Peyer's patch (tissue), 4 donors: Measurements from ENCODE around the gene PPP6R3. TPM values are rescaled to one million over a fixed set of nuclear protein-coding genes. Genes with fewer than 3 reads are reported as not detected.

ENCODE experiments used
- DNase-seq, 3 donors: peaks; one replicate each; pipeline ENCODE4 v3.0.0-alpha.2; 2017 to 2019
- H3K27ac ChIP-seq, 4 donors: fragments of 200-600 bp; sonication (generic); one replicate each; pipeline ENCODE4 v1.5.1; 2016 to 2019
- H3K27me3 ChIP-seq, 2 donors: fragments of 200-600 bp; sonication (generic); one replicate each; pipeline ENCODE4 v1.5.1; 2019
- H3K36me3 ChIP-seq, 3 donors: fragments of 200-600 bp; sonication (generic); one replicate each; pipeline ENCODE4 v1.5.1; 2016 to 2019
- H3K4me1 ChIP-seq, 4 donors: fragments of 200-600 bp; sonication (generic); one replicate each; pipeline ENCODE4 v1.5.1; 2016 to 2019
- H3K4me3 ChIP-seq, 4 donors: fragments of 200-600 bp; sonication (generic); 1 replicate in 3 of 4; 2 replicates in 1 of 4; pipeline ENCODE4 v1.5.1; 2016 to 2019; ENCODE audit warnings: mild to moderate bottlenecking in 1 of 4
- H3K9me3 ChIP-seq, 4 donors: fragments of 200-600 bp; sonication (generic); one replicate each; pipeline ENCODE4 v1.5.1; 2016 to 2019; ENCODE audit warnings: mild to moderate bottlenecking in 1 of 4
- CTCF ChIP-seq, 6 experiments: fragments of 450-650 bp in 4 of 6; fragments of 200-600 bp in 2 of 6; sonication (generic) in 1 of 6; IDR thresholded peaks; one replicate each; pipeline ENCODE4 v1.5.1; 2017 to 2019; ENCODE audit warnings: antibody characterized with exemption in 6 of 6, mild to moderate bottlenecking in 3 of 6, moderate library complexity in 1 of 6
- POLR2A ChIP-seq, 2 donors: fragments of 450-650 bp; IDR thresholded peaks; one replicate each; pipeline ENCODE4 v1.5.1; 2017; ENCODE audit warnings: antibody characterized with exemption in 2 of 2, mild to moderate bottlenecking in 2 of 2, moderate library complexity in 2 of 2
- total RNA-seq, 4 donors: library from RNA; depleted of rRNA; stranded (reverse); fragments of >200 nt; gene quantifications; one replicate each; pipeline ENCODE4 v1.1.0, GENCODE V29; 2016

Gene PPP6R3
- total RNA-seq, 4 donors from 2014 or later, result 130 to 282 (median 156) TPM

GRCh38 chr11:68424101-68424632 is 36.4 kb upstream of the PPP6R3 start:
- no peaks in the 10 kb centered on the region for H3K4me1 ChIP-seq
- peaks cover 0 to 75% (median 0%) of the 10 kb centered on the region in 3 donors for H3K36me3 ChIP-seq
- H3K4me3 ChIP-seq, result no peak overlapping the region

DNA sequence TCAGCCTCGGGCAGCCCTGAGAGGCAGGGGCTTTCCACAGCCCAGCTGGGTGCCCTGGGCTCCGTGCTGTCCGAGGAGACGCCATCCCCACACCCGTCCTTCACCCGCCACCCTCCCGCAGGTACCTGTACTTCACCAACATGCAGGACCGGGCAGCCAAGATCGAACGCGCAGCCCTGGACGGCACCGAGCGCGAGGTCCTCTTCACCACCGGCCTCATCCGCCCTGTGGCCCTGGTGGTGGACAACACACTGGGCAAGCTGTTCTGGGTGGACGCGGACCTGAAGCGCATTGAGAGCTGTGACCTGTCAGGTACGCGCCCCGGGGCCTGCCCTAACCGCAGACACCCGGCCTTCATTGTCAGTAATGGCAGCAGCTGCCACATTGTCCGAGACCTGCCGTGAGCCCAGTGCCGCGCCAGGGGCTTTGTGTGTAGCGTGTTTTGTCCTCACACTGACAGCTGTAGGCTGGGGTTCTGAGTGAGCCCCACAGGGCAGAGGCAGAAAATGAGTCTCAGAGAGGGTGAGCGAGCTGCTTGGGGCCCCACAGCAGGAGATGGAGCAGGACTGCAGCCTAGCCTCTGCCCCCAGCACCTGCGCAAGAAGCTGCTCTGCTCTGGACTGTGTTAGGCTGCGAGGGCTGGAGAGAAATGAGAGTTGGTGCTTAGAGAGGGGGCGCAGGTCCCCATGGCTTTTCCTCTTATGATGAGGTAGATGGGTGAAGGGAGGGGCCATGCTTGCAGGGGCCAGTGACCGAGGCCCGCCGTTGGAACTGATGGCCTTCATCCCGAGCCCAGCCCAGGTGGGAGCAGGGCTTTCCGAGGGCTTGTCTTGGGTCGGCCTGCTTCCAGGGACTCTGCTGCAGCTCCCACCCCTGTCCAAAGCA is 35.3 kb upstream of the PPP6R3 start:
- Histone ChIP-seq H3K36me3 (peaks cover 0 to 75% (median 0%) of the 10 kb centered on the region in 3 donors), H3K9me3 (peaks cover 0 to 10% (median 5%) of the 10 kb centered on the region in 4 donors), H3K4me1 (no peaks in the 10 kb centered on the region), H3K27ac (no peak overlapping the region), H3K27me3 (no peaks in the 10 kb centered on the region), H3K4me3 (no peak overlapping the region)
- no peak for TF ChIP-seq POLR2A (IDR thresholded peaks at IDR 0.05)
- no peak for TF ChIP-seq CTCF (IDR thresholded peaks at IDR 0.05)
- no peak for DNase-seq

More at GRCh38 chr11:68424101-68424632, 36.4 kb upstream of the PPP6R3 start:
- TF ChIP-seq POLR2A (IDR thresholded peaks at IDR 0.05) (no peak), CTCF (IDR thresholded peaks at IDR 0.05) (no peak)
- Histone ChIP-seq H3K27me3 (no peaks in the 10 kb centered on the region), H3K9me3 (peaks cover 0 to 3% (median under 1%) of the 10 kb centered on the region in 4 donors), H3K27ac (no peak overlapping the region)
- DNase-seq, result no peak

GRCh38 chr11:68425866-68426380 is 34.6 kb upstream of the PPP6R3 start:
- DNase-seq, result no peak
- TF ChIP-seq POLR2A (IDR thresholded peaks at IDR 0.05) (no peak), CTCF (IDR thresholded peaks at IDR 0.05) (no peak)
- Histone ChIP-seq H3K4me3 (no peak overlapping the region), H3K27ac (no peak overlapping the region), H3K36me3 (peaks cover 0 to 70% (median 0%) of the 10 kb centered on the region in 3 donors), H3K9me3 (peaks cover 0 to 10% (median 5%) of the 10 kb centered on the region in 4 donors), H3K4me1 (no peaks in the 10 kb centered on the region), H3K27me3 (no peaks in the 10 kb centered on the region)

GRCh38 chr11:68429661-68430060 is 30.9 kb upstream of the PPP6R3 start:
- Histone ChIP-seq H3K4me3 (no peak overlapping the region), H3K27ac (peak overlapping the region in 1 of 4 donors; percentile 75), H3K36me3 (peaks cover 0 to 80% (median 0%) of the 10 kb centered on the region in 3 donors), H3K27me3 (no peaks in the 10 kb centered on the region), H3K9me3 (peaks cover 0 to 10% (median 5%) of the 10 kb centered on the region in 4 donors), H3K4me1 (no peaks in the 10 kb centered on the region)
- no peak for TF ChIP-seq POLR2A (IDR thresholded peaks at IDR 0.05)
- no peak for TF ChIP-seq CTCF (IDR thresholded peaks at IDR 0.05)
- no peak for DNase-seq

DNA sequence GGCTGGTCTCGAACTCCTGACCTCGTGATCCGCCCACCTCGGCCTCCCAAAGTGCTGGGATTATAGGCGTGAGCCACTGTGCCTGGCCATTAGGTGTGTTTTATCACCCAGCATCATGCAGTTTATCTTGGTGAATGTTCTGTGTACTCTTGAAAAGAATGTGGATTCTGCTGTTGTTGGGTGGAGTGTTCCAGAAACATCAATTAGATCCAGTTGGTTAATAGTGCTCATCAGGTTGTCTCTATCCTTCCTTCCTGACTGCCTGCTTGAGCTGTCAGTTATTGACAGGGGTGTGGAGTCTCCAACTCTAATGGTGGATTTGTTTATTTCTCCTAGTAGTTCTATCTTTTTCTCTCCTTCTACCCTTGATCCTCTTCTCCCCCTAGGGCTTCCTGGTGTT is 30.2 kb upstream of the PPP6R3 start:
- H3K4me3 ChIP-seq, result no peak overlapping the region
- TF ChIP-seq POLR2A (IDR thresholded peaks at IDR 0.05), result no peak
- no peak for TF ChIP-seq CTCF (IDR thresholded peaks at IDR 0.05)
- peaks cover 0 to 80% (median 0%) of the 10 kb centered on the region in 3 donors for H3K36me3 ChIP-seq
- H3K27ac ChIP-seq, result peak overlapping the region in 2 of 4 donors; percentile 75 to 81
- DNase-seq, result no peak
- no peaks in the 10 kb centered on the region for H3K27me3 ChIP-seq
- peaks cover 0 to 10% (median 5%) of the 10 kb centered on the region in 4 donors for H3K9me3 ChIP-seq
- H3K4me1 ChIP-seq, result no peaks in the 10 kb centered on the region
